ENCODE results near the gene HMX1. TPM values are rescaled to one million over a fixed set of nuclear protein-coding genes. Genes with fewer than 3 reads are reported as not detected.

Gene HMX1
- total RNA-seq, 2 experiments from 2014 or later = not detected

GRCh38 chr4:8861576-8862295 is 9.9 kb downstream of the HMX1 start:
- no peaks in the 10 kb centered on the region for H3K36me3 ChIP-seq (ENCODE audit: insufficient read depth, low read length)
- H3K4me3 ChIP-seq (ENCODE audit: low read length) = no peak overlapping the region
- peaks cover 0 to 70% of the 10 kb centered on the region in 2 experiments for H3K9me3 ChIP-seq (ENCODE audit: control insufficient read depth in 1 of 2, insufficient read depth in 1 of 2, low read length in 2 of 2)
- Mint-ChIP-seq H3K27me3 (peaks cover 50% of the 10 kb centered on the region), H3K4me3 (no peak overlapping the region), H3K36me3 (ENCODE audit: low read depth) (no peaks in the 10 kb centered on the region), H3K9me3 (no peaks in the 10 kb centered on the region), H3K4me1 (ENCODE audit: low read depth) (no peaks in the 10 kb centered on the region), H3K27ac (no peak overlapping the region)
- H3K27ac ChIP-seq (ENCODE audit: low read depth in 1 of 2, low read length in 2 of 2) = no peak overlapping the region
- CTCF ChIA-PET = no interaction called here
- TF ChIP-seq CTCF (IDR thresholded peaks at IDR 0.05) = no peak
- POLR2A ChIA-PET = no interaction called here
- no peak for DNase-seq
- H3K27me3 ChIP-seq (ENCODE audit: control insufficient read depth in 1 of 2, insufficient read depth in 2 of 2, low read length in 2 of 2) = peaks cover 56 to 73% of the 10 kb centered on the region in 2 experiments
- ATAC-seq (ENCODE audit: poor library complexity) = no peak
- H3K4me1 ChIP-seq (ENCODE audit: insufficient read depth, low read length) = peaks cover 3% of the 10 kb centered on the region
- intact Hi-C loops (cut with DNase I, micrococcal nuclease) = no loop called here

- peaks cover 60 to 73% of the 10 kb centered on the region in 2 experiments for H3K27me3 ChIP-seq (ENCODE audit: control insufficient read depth in 1 of 2, insufficient read depth in 2 of 2, low read length in 2 of 2)
- ATAC-seq (ENCODE audit: poor library complexity) (no peak), DNase-seq (no peak)
- Mint-ChIP-seq H3K9me3 (no peaks in the 10 kb centered on the region), H3K36me3 (ENCODE audit: low read depth) (no peaks in the 10 kb centered on the region), H3K4me3 (no peak overlapping the region), H3K4me1 (ENCODE audit: low read depth) (no peaks in the 10 kb centered on the region), H3K27me3 (peaks cover 50% of the 10 kb centered on the region), H3K27ac (no peak overlapping the region)
- no peaks in the 10 kb centered on the region for H3K36me3 ChIP-seq (ENCODE audit: insufficient read depth, low read length)
- no peak for TF ChIP-seq CTCF (IDR thresholded peaks at IDR 0.05)
- intact Hi-C loops (cut with DNase I, micrococcal nuclease) = no loop called here
- no peak overlapping the region for H3K27ac ChIP-seq (ENCODE audit: low read depth in 1 of 2, low read length in 2 of 2)
- CTCF ChIA-PET = no interaction called here
- no peak overlapping the region for H3K4me3 ChIP-seq (ENCODE audit: low read length)
- H3K4me1 ChIP-seq (ENCODE audit: insufficient read depth, low read length) = peaks cover 3% of the 10 kb centered on the region
- peaks cover 0 to 67% of the 10 kb centered on the region in 2 experiments for H3K9me3 ChIP-seq (ENCODE audit: control insufficient read depth in 1 of 2, insufficient read depth in 1 of 2, low read length in 2 of 2)
- POLR2A ChIA-PET = no interaction called here
Measured at GRCh38 chr4:8860892-8861575, 10.6 kb downstream of the HMX1 start.

- no peak overlapping the region for H3K27ac Mint-ChIP-seq
- H3K27me3 Mint-ChIP-seq = peaks cover 55% of the 10 kb centered on the region
- ChIA-PET POLR2A (no interaction called here), CTCF (no interaction called here)
- no peaks in the 10 kb centered on the region for H3K9me3 Mint-ChIP-seq
- DNase-seq (no peak), ATAC-seq (ENCODE audit: poor library complexity) (no peak)
- peaks cover 64 to 73% of the 10 kb centered on the region in 2 experiments for H3K27me3 ChIP-seq (ENCODE audit: control insufficient read depth in 1 of 2, insufficient read depth in 2 of 2, low read length in 2 of 2)
- no peak overlapping the region for H3K4me3 ChIP-seq (ENCODE audit: low read length)
- no peak for TF ChIP-seq CTCF (IDR thresholded peaks at IDR 0.05)
- no peaks in the 10 kb centered on the region for H3K36me3 Mint-ChIP-seq (ENCODE audit: low read depth)
- peaks cover 3% of the 10 kb centered on the region for H3K4me1 ChIP-seq (ENCODE audit: insufficient read depth, low read length)
- intact Hi-C loops (cut with DNase I, micrococcal nuclease) = no loop called here
- H3K4me1 Mint-ChIP-seq (ENCODE audit: low read depth) = no peaks in the 10 kb centered on the region
- H3K27ac ChIP-seq (ENCODE audit: low read depth in 1 of 2, low read length in 2 of 2) = no peak overlapping the region
- no peak overlapping the region for H3K4me3 Mint-ChIP-seq
- no peaks in the 10 kb centered on the region for H3K36me3 ChIP-seq (ENCODE audit: insufficient read depth, low read length)
- H3K9me3 ChIP-seq (ENCODE audit: control insufficient read depth in 1 of 2, insufficient read depth in 1 of 2, low read length in 2 of 2) = peaks cover 0 to 75% of the 10 kb centered on the region in 2 experiments
Measured at GRCh38 chr4:8860096-8860891, 11.3 kb downstream of the HMX1 start.
